Colon (tissue), 2 donors: Measurements from ENCODE around the gene CDC123.
"Not testable (repeated sequence)": the region's sequence is repeated elsewhere in the genome, so short reads cannot be mapped to it uniquely, and the experiment has no call there.

Source experiments
- FAIRE-seq: peaks from 2 replicates; lab custom pipeline; 2012; peaks lifted over from hg19 to GRCh38; lab: Jason Lieb, UNC
- donor health status: control.
- donor health status: control.

The CDC123 gene

GRCh38 chr10:12191715-12192114 lies 4.3 kb upstream of the CDC123 start:
- no peak for FAIRE-seq

- no peak for FAIRE-seq
Observed at GRCh38 chr10:12193193-12193592, 2.8 kb upstream of the CDC123 start.

GRCh38 chr10:12194752-12195271 lies 1.2 kb upstream of the CDC123 start:
- FAIRE-seq, result no peak

- no peak for FAIRE-seq
Observed at GRCh38 chr10:12195281-12195602, 746 bp upstream of the CDC123 start.

- no peak for FAIRE-seq
Observed at GRCh38 chr10:12196531-12197211, 683 bp downstream of the CDC123 start.

- no peak for FAIRE-seq
Observed at GRCh38 chr10:12198156-12198555, 2.2 kb downstream of the CDC123 start.

- no peak for FAIRE-seq
Observed at GRCh38 chr10:12200850-12201249, 4.9 kb downstream of the CDC123 start.

- no peak for FAIRE-seq
Observed at GRCh38 chr10:12201543-12201942, 5.6 kb downstream of the CDC123 start.

GRCh38 chr10:12202226-12202625 lies 6.2 kb downstream of the CDC123 start:
- FAIRE-seq, result no peak

- no peak for FAIRE-seq
Observed at GRCh38 chr10:12205082-12205481, 9.1 kb downstream of the CDC123 start.

GRCh38 chr10:12207114-12207513 lies 11.1 kb downstream of the CDC123 start:
- no peak for FAIRE-seq

- FAIRE-seq, result no peak
Observed at GRCh38 chr10:12208460-12208859, 12.5 kb downstream of the CDC123 start.

GRCh38 chr10:12212454-12212853 lies 16.5 kb downstream of the CDC123 start:
- no peak for FAIRE-seq

- FAIRE-seq, result no peak
Observed at GRCh38 chr10:12213621-12214020, 17.6 kb downstream of the CDC123 start.

- FAIRE-seq, result no peak
Observed at GRCh38 chr10:12214093-12214492, 18.1 kb downstream of the CDC123 start.

- peak; percentile 69 for FAIRE-seq
Observed at GRCh38 chr10:12214763-12215218, 18.8 kb downstream of the CDC123 start.

- FAIRE-seq, result no peak
Observed at GRCh38 chr10:12218991-12219390, 23.0 kb downstream of the CDC123 start.

- FAIRE-seq, result no peak
Observed at GRCh38 chr10:12221323-12222298, 25.6 kb downstream of the CDC123 start.

GRCh38 chr10:12225444-12225843 lies 29.5 kb downstream of the CDC123 start:
- FAIRE-seq, result no peak

- FAIRE-seq, result not testable (repeated sequence)
Observed at GRCh38 chr10:12226438-12226837, 30.4 kb downstream of the CDC123 start.

- FAIRE-seq, result no peak
Observed at GRCh38 chr10:12228851-12229250, 32.9 kb downstream of the CDC123 start.

GRCh38 chr10:12234687-12235086 lies 38.7 kb downstream of the CDC123 start:
- not testable (repeated sequence) for FAIRE-seq

- no peak for FAIRE-seq
Observed at GRCh38 chr10:12235116-12235694, 39.2 kb downstream of the CDC123 start.
